ENCODE measurements around the gene SMIM20.

DNA sequence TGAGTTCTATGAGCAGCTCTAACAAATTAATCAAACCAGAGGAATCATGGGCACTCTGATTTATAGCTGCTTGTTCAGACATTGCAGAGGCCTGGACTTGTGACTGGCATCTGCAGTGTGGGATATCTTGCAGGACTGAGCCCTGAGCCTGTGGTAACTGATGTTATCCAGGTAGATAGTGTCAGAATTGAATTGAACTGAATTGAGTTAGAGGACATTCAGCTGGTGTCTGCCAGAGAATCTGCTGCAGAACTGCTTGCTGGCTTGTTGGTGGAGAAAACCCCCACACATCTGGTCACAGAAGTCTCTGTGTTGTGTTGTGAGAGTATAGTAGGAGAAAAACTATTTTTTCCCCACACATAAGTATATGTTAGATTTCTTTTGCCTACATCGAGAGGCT, 42.2 kb downstream of the SMIM20 start:
- TF ChIP-seq CTCF (IDR thresholded peaks at IDR 0.05) (no peak), EP300 (IDR thresholded peaks at IDR 0.05) (no peak), POLR2AphosphoS5 (IDR thresholded peaks at IDR 0.05) (no peak)

Data from stomach (tissue), 4 donors.